OCI-LY7 (cell line): ENCODE measurements around the gene R3HDM4. TPM values are rescaled to one million over a fixed set of nuclear protein-coding genes. Genes with fewer than 3 reads are reported as not detected.

ENCODE experiments used
- BruUV-seq: library from RNA; stranded (reverse); fragments of 400-500 nt; replicated peaks from 2 replicates; lab custom pipeline; 2021; lab: Mats Ljungman, UMichigan
- CTCF ChIA-PET: fragments of 300-600 bp; sonication (Branson Sonifier 250); formaldehyde crosslinking; loops from one replicate; lab custom pipeline; 2022; ENCODE audit warnings: antibody characterized with exemption; ENCODE audit not compliant: unreplicated experiment; lab: Charles Lee
- POLR2A ChIA-PET: fragments of 300-600 bp; sonication (Branson Sonifier 250); formaldehyde crosslinking; loops from one replicate; lab custom pipeline; 2022; ENCODE audit warnings: antibody characterized with exemption; lab: Charles Lee
- DNase-seq: peaks from one replicate; pipeline ENCODE4 v3.0.0-alpha.2; 2015; ENCODE audit warnings: low spot score
- H2AFZ ChIP-seq: fragments of 200-600 bp; sonication (generic), shearing (Covaris generic); 2 replicates; pipeline ENCODE4 v1.6.1; 2014; ENCODE audit warnings: mild to moderate bottlenecking, antibody characterized with exemption, low read length, moderate library complexity
- H3K27ac ChIP-seq: fragments of 200-600 bp; sonication (generic); 2 replicates; pipeline ENCODE4 v1.5.1; 2014; ENCODE audit warnings: mixed run types, low read depth, mild to moderate bottlenecking, moderate library complexity, low read length, inconsistent platforms; ENCODE audit not compliant: poor library complexity, severe bottlenecking
- H3K36me3 ChIP-seq: fragments of 200-600 bp; sonication (generic); 2 replicates; pipeline ENCODE4 v1.6.1; 2014; ENCODE audit warnings: mild to moderate bottlenecking, antibody characterized with exemption, low read length, moderate library complexity, mixed read lengths; ENCODE audit not compliant: insufficient read depth
- H3K4me1 ChIP-seq: fragments of 200-600 bp; sonication (generic); 2 replicates; pipeline ENCODE4 v1.5.1; 2014; ENCODE audit warnings: mild to moderate bottlenecking, low read length; ENCODE audit not compliant: insufficient read depth, poor library complexity, severe bottlenecking
- H3K4me2 ChIP-seq: fragments of 200-600 bp; sonication (generic); 2 replicates; pipeline ENCODE4 v1.6.1; 2014; ENCODE audit warnings: mild to moderate bottlenecking, low read length
- H3K4me3 ChIP-seq: fragments of 200-600 bp; sonication (generic); 2 replicates; pipeline ENCODE4 v1.5.1; 2014; ENCODE audit warnings: mild to moderate bottlenecking, low read depth, low read length; ENCODE audit not compliant: poor library complexity, severe bottlenecking
- H3K79me2 ChIP-seq: fragments of 200-600 bp; sonication (generic); 2 replicates; pipeline ENCODE4 v1.6.1; 2016; ENCODE audit warnings: low read depth, mild to moderate bottlenecking, low read length, moderate library complexity, mixed read lengths; ENCODE audit not compliant: insufficient read depth
- H3K9me2 ChIP-seq: fragments of 200-600 bp; sonication (generic); 2 replicates; pipeline ENCODE4 v1.6.1; 2016; ENCODE audit warnings: mild to moderate bottlenecking, low read length, mixed read lengths; ENCODE audit not compliant: insufficient read depth
- H3K9me3 ChIP-seq: fragments of 200-600 bp; sonication (generic); 2 replicates; pipeline ENCODE4 v1.6.1; 2014; ENCODE audit warnings: mild to moderate bottlenecking, mixed run types, low read length, mixed read lengths
- H4K20me1 ChIP-seq: fragments of 200-600 bp; sonication (generic); 2 replicates; pipeline ENCODE4 v1.6.1; 2014; ENCODE audit warnings: mild to moderate bottlenecking, antibody characterized with exemption, low read length, moderate library complexity, mixed read lengths; ENCODE audit not compliant: insufficient read depth
- EZH2phosphoT487 ChIP-seq: fragments of 200-600 bp; sonication (generic); IDR thresholded peaks from 2 replicates; pipeline ENCODE4 v1.6.1; 2018; ENCODE audit warnings: low read depth, borderline replicate concordance, mild to moderate bottlenecking, mixed run types, antibody characterized with exemption, low read length, moderate library complexity, mixed read lengths
- intact Hi-C: fragments of 100-400 bp; cut with micrococcal nuclease; formaldehyde crosslinking; loops from one replicate; pipeline ENCODE4 v1.10.0; 2022; ENCODE audit not compliant: unreplicated experiment
- total RNA-seq, 2 experiments: library from RNA; depleted of rRNA in 1 of 2; stranded (reverse); fragments of >200 nt in 1 of 2; shearing (Covaris generic) in 1 of 2; gene quantifications; 2 replicates each; pipeline ENCODE4 v1.2.3, GENCODE V29; 2014 to 2022
- TF ChIP-seq, protein P1 (sequence below): fragments of 200-600 bp; sonication (generic); conservative IDR thresholded peaks from 2 replicates; pipeline ENCODE4 v1.5.1; 2014; ENCODE audit warnings: mild to moderate bottlenecking, antibody characterized with exemption, low read length, moderate library complexity, mixed read lengths

The R3HDM4 gene
- total RNA-seq, 2 experiments from 2014 or later, result 43.5 to 64.9 TPM

DNA sequence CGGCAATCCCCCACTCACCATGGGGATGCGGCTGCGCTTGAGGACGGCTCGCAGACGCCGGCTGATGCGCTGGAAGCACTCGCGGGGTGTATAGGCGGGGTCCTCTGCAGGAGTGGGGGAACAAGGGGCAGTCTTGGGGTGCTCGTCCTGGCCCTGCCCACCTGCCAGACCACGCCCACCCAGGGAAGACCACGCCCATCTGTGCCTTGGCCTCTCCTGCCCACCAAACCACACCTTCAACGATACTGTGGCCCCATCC, 13.0 kb downstream of the R3HDM4 start:
- TF ChIP-seq, protein P1, sequence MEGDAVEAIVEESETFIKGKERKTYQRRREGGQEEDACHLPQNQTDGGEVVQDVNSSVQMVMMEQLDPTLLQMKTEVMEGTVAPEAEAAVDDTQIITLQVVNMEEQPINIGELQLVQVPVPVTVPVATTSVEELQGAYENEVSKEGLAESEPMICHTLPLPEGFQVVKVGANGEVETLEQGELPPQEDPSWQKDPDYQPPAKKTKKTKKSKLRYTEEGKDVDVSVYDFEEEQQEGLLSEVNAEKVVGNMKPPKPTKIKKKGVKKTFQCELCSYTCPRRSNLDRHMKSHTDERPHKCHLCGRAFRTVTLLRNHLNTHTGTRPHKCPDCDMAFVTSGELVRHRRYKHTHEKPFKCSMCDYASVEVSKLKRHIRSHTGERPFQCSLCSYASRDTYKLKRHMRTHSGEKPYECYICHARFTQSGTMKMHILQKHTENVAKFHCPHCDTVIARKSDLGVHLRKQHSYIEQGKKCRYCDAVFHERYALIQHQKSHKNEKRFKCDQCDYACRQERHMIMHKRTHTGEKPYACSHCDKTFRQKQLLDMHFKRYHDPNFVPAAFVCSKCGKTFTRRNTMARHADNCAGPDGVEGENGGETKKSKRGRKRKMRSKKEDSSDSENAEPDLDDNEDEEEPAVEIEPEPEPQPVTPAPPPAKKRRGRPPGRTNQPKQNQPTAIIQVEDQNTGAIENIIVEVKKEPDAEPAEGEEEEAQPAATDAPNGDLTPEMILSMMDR, result no peak
- TF ChIP-seq EZH2phosphoT487, result no peak
- ChIA-PET CTCF (interaction anchor here (0.5 kb wide), 1 partner anchor 109 kb away, joined by 3 read pairs; no protein-coding TSS in a partner anchor), POLR2A (no interaction called here)
- Histone ChIP-seq H3K36me3 (peaks cover 17% of the 10 kb centered on the region; the same call in 1 of the 2 replicates), H3K4me3 (no peak overlapping the region), H3K9me2 (no peaks in the 10 kb centered on the region), H3K4me2 (no peak overlapping the region), H3K79me2 (no peaks in the 10 kb centered on the region), H4K20me1 (no peaks in the 10 kb centered on the region), H3K9me3 (no peaks in the 10 kb centered on the region), H3K4me1 (peaks cover 22% of the 10 kb centered on the region), H2AFZ (no peak overlapping the region), H3K27ac (no peak overlapping the region)
- DNase-seq, result no peak
- BruUV-seq, result no TSS peak
- intact Hi-C loops, result no loop called here

DNA sequence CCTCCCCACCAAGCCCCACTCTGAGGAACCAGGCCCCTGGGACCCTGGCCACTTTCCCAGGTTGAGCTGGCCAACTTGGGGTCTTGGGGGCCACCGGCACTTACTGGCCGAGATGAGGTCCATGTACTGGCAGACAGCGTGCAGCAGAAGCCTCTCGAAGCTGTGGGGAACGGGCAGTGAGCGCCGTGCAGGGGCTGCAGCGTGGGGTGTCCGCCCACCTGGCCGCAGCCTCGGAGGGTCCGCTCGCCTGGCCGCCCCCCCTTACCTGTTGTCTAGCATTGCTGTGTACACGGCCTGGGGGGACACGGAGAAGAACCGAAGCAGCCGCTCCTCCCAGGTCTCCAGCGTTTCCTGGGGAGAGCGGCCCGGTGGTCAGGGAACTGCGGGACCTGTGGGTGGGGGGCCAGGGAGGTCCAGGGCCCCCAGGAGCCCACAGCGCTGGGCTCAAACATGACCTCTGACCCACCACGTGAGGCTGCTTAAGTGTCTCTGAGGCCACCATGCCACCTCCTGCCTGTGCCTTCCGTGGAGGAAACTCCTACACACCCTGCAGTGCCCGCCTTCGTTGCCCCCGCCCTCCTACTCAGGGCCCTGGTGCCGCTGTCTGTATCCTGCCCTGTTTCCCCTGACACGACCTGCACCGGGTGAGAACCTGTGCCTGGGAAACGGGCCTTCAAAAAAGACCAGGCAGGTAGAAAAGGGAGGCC, 13.5 kb downstream of the R3HDM4 start:
- no peak overlapping the region for H3K27ac ChIP-seq
- intact Hi-C loops, result no loop called here

More for the DNA sequence above, 13.5 kb downstream of the R3HDM4 start:
- Histone ChIP-seq H3K4me1 (peaks cover 22% of the 10 kb centered on the region), H3K9me2 (no peaks in the 10 kb centered on the region), H4K20me1 (no peaks in the 10 kb centered on the region), H3K9me3 (no peaks in the 10 kb centered on the region), H3K79me2 (no peaks in the 10 kb centered on the region), H2AFZ (no peak overlapping the region), H3K36me3 (peaks cover 17% of the 10 kb centered on the region; the same call in 1 of the 2 replicates), H3K4me3 (no peak overlapping the region), H3K4me2 (peak overlapping the region; percentile 61)
- POLR2A ChIA-PET, result interaction anchor here (0.6 kb wide), 1 partner anchor 402 kb away, joined by 6 read pairs; no protein-coding TSS in a partner anchor
- no TSS peak for BruUV-seq
- TF ChIP-seq, protein P1, result no peak
- TF ChIP-seq EZH2phosphoT487, result no peak
- CTCF ChIA-PET, result interaction anchor here (0.5 to 0.6 kb wide), 2 partner anchors 85 to 108 kb away, joined by 3 to 5 read pairs; no protein-coding TSS in a partner anchor
- DNase-seq, result no peak
